HG02885 (cell line): ENCODE results near the gene ERGIC3.

Source experiments
- ATAC-seq: cut with Tn5 transposase; IDR thresholded peaks from one replicate; pipeline ENCODE4 v1.9.1; 2021; ENCODE audit warnings: mild to moderate bottlenecking; ENCODE audit not compliant: unreplicated experiment, poor library complexity

Gene ERGIC3

GRCh38 chr20:35588397-35588796, 46.5 kb downstream of the ERGIC3 start:
- ATAC-seq, result no peak

- no peak for ATAC-seq
Observed at GRCh38 chr20:35592339-35592974, 50.6 kb downstream of the ERGIC3 start.

GRCh38 chr20:35595456-35595855, 53.6 kb downstream of the ERGIC3 start:
- ATAC-seq, result no peak

GRCh38 chr20:35595901-35596300, 54.0 kb downstream of the ERGIC3 start:
- no peak for ATAC-seq

- no peak for ATAC-seq
Observed at GRCh38 chr20:35597186-35597585, 55.3 kb downstream of the ERGIC3 start.

GRCh38 chr20:35598476-35598875, 56.6 kb downstream of the ERGIC3 start:
- no peak for ATAC-seq

- no peak for ATAC-seq
Observed at GRCh38 chr20:35598899-35599775, 57.3 kb downstream of the ERGIC3 start.

- ATAC-seq, result no peak
Observed at GRCh38 chr20:35599776-35600120, 57.9 kb downstream of the ERGIC3 start.

GRCh38 chr20:35600176-35600992, 58.5 kb downstream of the ERGIC3 start:
- no peak for ATAC-seq

- peak; percentile 63 for ATAC-seq
Observed at GRCh38 chr20:35600993-35601973, 59.4 kb downstream of the ERGIC3 start.

- no peak for ATAC-seq
Observed at GRCh38 chr20:35601990-35602389, 60.1 kb downstream of the ERGIC3 start.

GRCh38 chr20:35602851-35603495, 61.1 kb downstream of the ERGIC3 start:
- no peak for ATAC-seq

GRCh38 chr20:35603695-35604448, 62.0 kb downstream of the ERGIC3 start:
- no peak for ATAC-seq

- no peak for ATAC-seq
Observed at GRCh38 chr20:35604449-35604747, 62.5 kb downstream of the ERGIC3 start.

- ATAC-seq, result no peak
Observed at GRCh38 chr20:35606127-35606526, 64.2 kb downstream of the ERGIC3 start.
